GM12874 (cell line): ENCODE results near the gene FKBP15.

ENCODE experiments used
- CTCF ChIP-seq: IDR thresholded peaks from 2 replicates; pipeline ENCODE4 v1.5.1; 2011; ENCODE audit warnings: low read depth, mild to moderate bottlenecking, control low read depth, low read length, moderate library complexity; ENCODE audit not compliant: insufficient read depth

Gene FKBP15

GRCh38 chr9:113221003-113221799 is at the start of gene FKBP15, which contains the start of gene SLC31A1:
FKBP15 (minus strand) TSS chr9:113221277; CDS start chr9:113221243, 34 bp downstream.
SLC31A1 (plus strand) TSS chr9:113221544; CDS start chr9:113256149, 34,605 bp downstream.
- no peak for TF ChIP-seq CTCF

- no peak for TF ChIP-seq CTCF
These were observed 48.8 kb upstream of the FKBP15 start for GRCh38 chr9:113269871-113270270.

GRCh38 chr9:113269355-113269754 is 48.3 kb upstream of the FKBP15 start:
- no peak for TF ChIP-seq CTCF

- no peak for TF ChIP-seq CTCF
These were observed 47.0 kb upstream of the FKBP15 start for GRCh38 chr9:113267911-113268566.

GRCh38 chr9:113266174-113266573 is 45.1 kb upstream of the FKBP15 start:
- TF ChIP-seq CTCF = no peak

- TF ChIP-seq CTCF = no peak
These were observed 41.0 kb upstream of the FKBP15 start for GRCh38 chr9:113261917-113262671.

GRCh38 chr9:113258282-113258681 is 37.2 kb upstream of the FKBP15 start:
- no peak for TF ChIP-seq CTCF
